Omental fat pad (tissue), 4 donors: ENCODE results near the gene FGF11. TPM values are rescaled to one million over a fixed set of nuclear protein-coding genes. Genes with fewer than 3 reads are reported as not detected.
"Not testable (repeated sequence)": the region's sequence is repeated elsewhere in the genome, so short reads cannot be mapped to it uniquely, and the experiment has no call there.

ENCODE experiments used
- ATAC-seq: fragments of 150-250 bp; one replicate; pipeline ENCODE4 v1.9.1; 2016; ENCODE audit warnings: mild to moderate bottlenecking, moderate library complexity; ENCODE audit not compliant: low FRiP score
- DNase-seq: peaks from one replicate; pipeline ENCODE4 v3.0.0-alpha.2; 2019; ENCODE audit warnings: low spot score
- total RNA-seq, 4 donors: library from RNA; depleted of rRNA; stranded (reverse); fragments of >200 nt; gene quantifications; one replicate each; pipeline ENCODE4 v1.1.0, GENCODE V29; 2016
- TF ChIP-seq, protein P1 (sequence below), 3 donors: fragments of 450-650 bp; IDR thresholded peaks; one replicate each; pipeline ENCODE4 v1.5.1; 2016 to 2017; ENCODE audit warnings: antibody characterized with exemption in 3 of 3, mild to moderate bottlenecking in 3 of 3, moderate library complexity in 2 of 3

The FGF11 gene
- total RNA-seq, 4 donors from 2014 or later = 0.72 to 1.9 (median 1.7) TPM

GRCh38 chr17:7468804-7469389 is 29.6 kb downstream of the FGF11 start:
- ATAC-seq (no peak), DNase-seq (no peak)
- TF ChIP-seq, protein P1, sequence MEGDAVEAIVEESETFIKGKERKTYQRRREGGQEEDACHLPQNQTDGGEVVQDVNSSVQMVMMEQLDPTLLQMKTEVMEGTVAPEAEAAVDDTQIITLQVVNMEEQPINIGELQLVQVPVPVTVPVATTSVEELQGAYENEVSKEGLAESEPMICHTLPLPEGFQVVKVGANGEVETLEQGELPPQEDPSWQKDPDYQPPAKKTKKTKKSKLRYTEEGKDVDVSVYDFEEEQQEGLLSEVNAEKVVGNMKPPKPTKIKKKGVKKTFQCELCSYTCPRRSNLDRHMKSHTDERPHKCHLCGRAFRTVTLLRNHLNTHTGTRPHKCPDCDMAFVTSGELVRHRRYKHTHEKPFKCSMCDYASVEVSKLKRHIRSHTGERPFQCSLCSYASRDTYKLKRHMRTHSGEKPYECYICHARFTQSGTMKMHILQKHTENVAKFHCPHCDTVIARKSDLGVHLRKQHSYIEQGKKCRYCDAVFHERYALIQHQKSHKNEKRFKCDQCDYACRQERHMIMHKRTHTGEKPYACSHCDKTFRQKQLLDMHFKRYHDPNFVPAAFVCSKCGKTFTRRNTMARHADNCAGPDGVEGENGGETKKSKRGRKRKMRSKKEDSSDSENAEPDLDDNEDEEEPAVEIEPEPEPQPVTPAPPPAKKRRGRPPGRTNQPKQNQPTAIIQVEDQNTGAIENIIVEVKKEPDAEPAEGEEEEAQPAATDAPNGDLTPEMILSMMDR (IDR thresholded peaks at IDR 0.05) = no peak

DNA sequence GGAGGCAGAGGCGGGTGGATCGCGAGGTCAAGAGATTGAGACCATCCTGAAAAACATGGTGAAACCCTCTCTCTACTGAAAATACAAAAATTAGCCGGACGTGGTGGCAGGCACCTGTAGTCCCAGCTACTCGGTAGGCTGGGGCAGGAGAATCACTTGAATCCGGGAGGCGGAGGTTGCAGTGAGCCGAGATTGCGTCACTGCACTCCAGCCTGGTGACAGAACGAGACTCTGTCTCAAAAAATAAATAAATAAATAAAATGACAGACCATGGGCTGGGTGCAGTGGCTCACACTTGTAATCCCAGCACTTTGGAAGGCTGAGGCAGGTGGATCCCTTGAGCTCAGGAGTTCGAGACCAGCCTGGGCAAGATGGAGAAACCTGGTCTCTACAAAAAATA is 30.5 kb downstream of the FGF11 start:
- not testable (repeated sequence) for DNase-seq, ATAC-seq

DNA sequence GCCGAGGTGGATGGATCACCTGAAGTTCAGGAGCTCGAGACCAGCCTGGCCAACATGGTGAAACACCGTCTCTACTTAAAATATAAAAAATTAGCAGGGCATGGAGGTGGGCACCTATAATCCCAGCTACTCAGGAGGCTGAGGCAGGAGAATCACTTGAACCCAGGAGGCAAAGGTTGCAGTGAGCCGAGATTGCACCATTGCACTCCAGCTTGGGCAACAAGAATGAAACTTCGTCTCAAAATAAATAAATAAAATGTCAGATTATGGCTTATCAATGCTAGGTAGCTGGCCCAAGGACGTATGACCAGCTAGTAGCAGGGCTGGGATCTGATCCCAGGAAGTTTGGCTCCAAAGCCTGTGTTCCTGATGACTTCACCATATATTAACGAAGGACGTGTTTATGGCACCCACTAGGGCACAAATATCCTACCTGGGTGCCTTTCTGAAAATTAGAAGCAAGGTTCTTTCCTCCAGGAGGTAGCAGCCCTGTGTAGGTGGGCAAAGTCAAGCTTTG is 31.2 kb downstream of the FGF11 start:
- not testable (repeated sequence) for ATAC-seq, DNase-seq

- DNase-seq (no peak), ATAC-seq (no peak)
- TF ChIP-seq, protein P1 (IDR thresholded peaks at IDR 0.05) = no peak
Measured at GRCh38 chr17:7471729-7472128, 32.4 kb downstream of the FGF11 start.

GRCh38 chr17:7474767-7475166 is 35.5 kb downstream of the FGF11 start:
- ATAC-seq, DNase-seq: not testable (repeated sequence)

- no peak for ATAC-seq
- no peak for DNase-seq
- TF ChIP-seq, protein P1 (IDR thresholded peaks at IDR 0.05) = no peak
Measured at GRCh38 chr17:7475764-7476422, 36.6 kb downstream of the FGF11 start.

DNA sequence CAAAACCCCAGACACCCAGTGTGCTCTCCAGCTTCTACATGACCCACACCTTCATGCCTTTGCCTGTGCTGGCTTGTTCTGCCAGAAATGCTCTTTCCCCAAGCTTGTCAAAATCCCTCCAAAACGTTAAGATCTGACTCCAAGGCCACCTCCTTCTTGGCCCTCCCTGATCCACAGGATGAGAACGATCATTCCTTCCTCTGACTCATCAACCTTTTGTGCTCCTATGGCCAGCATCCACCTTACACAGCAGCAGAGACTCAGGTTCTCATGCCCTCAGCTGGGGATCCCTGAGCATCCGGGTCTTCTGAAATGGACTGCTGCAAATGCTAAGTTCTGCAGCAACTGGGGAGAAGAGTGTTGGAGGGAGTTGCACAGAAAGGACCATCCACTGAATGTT is 37.2 kb downstream of the FGF11 start:
- no peak for DNase-seq
- ATAC-seq = no peak
- TF ChIP-seq, protein P1 (IDR thresholded peaks at IDR 0.05) = no peak

DNA sequence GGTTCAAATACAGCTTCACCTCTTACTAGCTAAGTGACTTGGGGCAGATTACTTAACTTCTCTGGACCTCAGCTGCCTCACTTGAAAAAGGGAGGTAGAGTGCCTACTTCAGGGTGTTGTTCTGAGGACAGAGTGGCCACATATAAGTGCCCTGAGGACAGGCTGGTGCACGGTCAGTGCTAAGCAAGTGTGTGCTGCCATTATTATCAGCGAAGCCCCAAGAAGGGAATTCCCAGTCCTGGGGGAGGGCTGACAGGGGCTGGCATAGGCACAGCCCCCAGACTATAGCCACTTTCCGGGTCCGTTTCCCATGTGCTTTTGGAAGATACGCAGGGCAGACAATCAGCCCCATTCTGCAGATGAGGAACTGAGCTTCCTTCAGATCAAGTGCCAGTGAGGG is 37.6 kb downstream of the FGF11 start:
- ATAC-seq (no peak), DNase-seq (no peak)
- TF ChIP-seq, protein P1 (IDR thresholded peaks at IDR 0.05) = no peak
